Epithelial cell of proximal tubule (primary cell): ENCODE results near the gene ARSI. TPM values are rescaled to one million over a fixed set of nuclear protein-coding genes. Genes with fewer than 3 reads are reported as not detected.

Experiments
- DNase-seq: peaks from one replicate; pipeline ENCODE4 v3.0.0-alpha.2; 2011; ENCODE audit warnings: low read depth
- H3K4me3 ChIP-seq: 2 replicates; pipeline ENCODE4 v1.5.1; 2011; ENCODE audit warnings: low read depth, mild to moderate bottlenecking, low read length
- total RNA-seq: library from RNA; depleted of rRNA; stranded (reverse); fragments of >200 nt; gene quantifications from 2 replicates; pipeline ENCODE4 v1.2.3, GENCODE V29; 2015
- TF ChIP-seq, protein P1 (sequence below): conservative IDR thresholded peaks from 2 replicates; pipeline ENCODE4 v1.5.1; 2012; ENCODE audit warnings: low read depth, mild to moderate bottlenecking, low read length

The ARSI gene
- total RNA-seq, 1 donor from 2014 or later: 5.7 TPM

DNA sequence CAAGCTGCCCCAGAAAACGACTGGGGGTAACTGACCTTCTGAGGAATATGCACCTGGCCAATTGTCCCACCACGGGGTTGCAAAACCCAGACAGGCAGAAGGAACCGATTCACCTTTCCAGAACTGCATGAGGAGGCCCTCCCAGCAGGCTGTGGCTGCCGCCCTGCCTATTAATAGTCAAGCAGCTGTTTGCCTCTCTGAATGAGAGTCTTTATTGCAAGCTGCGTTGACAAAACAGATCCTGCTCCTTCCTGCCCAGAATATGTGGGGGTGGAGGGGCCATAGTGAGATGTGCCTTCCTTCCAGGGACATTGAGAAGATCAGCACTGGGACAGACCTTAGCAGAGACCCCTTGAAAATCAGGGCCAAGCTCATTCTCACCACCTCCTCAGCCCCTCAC lies 36.5 kb upstream of the ARSI start:
- DNase-seq: no peak
- no peak overlapping the region for H3K4me3 ChIP-seq
- TF ChIP-seq, protein P1, sequence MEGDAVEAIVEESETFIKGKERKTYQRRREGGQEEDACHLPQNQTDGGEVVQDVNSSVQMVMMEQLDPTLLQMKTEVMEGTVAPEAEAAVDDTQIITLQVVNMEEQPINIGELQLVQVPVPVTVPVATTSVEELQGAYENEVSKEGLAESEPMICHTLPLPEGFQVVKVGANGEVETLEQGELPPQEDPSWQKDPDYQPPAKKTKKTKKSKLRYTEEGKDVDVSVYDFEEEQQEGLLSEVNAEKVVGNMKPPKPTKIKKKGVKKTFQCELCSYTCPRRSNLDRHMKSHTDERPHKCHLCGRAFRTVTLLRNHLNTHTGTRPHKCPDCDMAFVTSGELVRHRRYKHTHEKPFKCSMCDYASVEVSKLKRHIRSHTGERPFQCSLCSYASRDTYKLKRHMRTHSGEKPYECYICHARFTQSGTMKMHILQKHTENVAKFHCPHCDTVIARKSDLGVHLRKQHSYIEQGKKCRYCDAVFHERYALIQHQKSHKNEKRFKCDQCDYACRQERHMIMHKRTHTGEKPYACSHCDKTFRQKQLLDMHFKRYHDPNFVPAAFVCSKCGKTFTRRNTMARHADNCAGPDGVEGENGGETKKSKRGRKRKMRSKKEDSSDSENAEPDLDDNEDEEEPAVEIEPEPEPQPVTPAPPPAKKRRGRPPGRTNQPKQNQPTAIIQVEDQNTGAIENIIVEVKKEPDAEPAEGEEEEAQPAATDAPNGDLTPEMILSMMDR: no peak

- no peak for DNase-seq
- TF ChIP-seq, protein P1: no peak
- no peak overlapping the region for H3K4me3 ChIP-seq
Measured at GRCh38 chr5:150338546-150338945, 35.8 kb upstream of the ARSI start.

DNA sequence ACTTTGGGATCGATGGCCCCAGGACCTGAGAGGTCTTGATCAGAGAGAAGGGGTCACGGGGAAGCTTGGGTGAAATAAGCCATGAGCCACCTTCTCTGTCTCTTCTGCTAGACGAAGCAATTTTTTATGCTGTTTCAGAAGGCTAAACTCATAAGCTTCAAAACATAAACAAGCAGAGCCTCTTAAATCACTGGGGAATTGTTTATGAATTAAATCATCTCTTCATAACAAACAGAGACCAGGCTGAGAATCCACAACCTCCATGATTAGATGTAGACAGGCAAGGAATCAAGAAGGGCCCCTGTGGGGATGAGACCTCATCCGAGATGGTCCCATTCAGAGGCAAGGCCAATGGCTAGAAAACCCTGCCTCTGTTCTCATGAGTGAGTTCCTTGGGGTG lies 33.1 kb upstream of the ARSI start:
- DNase-seq: no peak
- TF ChIP-seq, protein P1: no peak
- no peak overlapping the region for H3K4me3 ChIP-seq

DNA sequence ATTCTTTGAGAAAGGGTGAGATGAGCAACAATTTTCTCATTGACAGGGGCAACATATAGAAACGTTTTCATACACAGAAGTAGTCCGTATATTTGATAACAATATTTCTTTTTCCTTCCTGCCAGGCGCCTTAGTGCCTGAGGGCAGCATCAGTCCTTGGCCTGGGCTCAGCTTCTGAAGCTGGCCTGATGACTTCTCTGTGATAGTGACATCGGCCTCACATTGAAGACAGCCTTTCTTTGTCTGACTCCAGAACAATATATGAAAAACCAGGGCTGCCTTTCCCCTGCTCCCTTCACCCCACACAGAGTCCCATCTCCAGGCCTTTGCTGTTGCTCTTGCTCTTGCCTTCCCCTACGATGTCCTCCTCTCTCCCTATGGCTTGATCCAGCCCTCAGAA lies 30.7 kb upstream of the ARSI start:
- DNase-seq: no peak
- TF ChIP-seq, protein P1: no peak

DNA sequence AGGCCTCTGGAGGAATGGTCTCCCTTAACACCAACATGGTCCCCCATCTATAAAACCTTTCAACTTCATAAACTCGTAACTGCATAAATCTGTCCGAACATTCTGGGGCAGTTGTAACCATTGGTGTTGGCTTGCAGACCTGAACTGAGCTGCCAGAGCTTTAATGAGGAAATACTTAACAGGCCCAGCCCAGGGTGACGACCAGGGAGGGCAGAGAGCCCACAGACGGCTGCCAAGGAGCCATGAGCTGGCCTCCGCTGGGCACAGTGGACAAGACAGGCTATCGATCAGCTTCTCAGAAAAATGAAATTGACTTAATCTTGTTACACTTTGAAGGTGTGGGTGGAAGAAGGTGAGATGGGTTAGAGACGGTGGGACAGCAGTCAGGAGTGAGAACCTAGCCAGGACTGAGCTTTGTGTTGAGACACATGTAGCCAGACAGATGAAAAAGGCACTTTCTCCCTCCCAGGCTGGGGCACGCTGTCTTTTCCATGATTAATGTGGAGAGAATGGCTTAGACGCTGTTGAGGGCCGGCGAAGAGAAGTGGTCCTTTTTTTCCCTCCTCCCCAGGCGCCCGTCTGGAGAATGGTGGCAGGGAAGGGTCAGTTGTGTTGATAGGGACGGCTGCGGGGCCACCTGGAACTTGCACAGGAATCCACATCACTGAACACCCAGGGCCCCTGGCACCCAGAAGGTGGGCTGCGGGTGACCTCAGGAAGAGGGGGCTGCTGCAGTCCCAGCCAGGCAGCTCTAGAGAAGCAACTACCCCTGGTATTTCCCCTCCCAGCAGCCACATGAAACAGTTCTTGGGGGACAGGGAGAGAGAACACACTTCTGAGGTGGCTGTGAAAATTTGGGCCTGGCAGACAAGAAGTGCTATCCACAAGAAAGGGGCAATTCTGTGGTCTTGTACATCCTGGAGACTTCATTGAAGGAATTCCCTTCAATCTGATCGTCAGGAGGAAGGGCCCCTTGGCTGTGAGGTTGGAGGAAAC lies 27.5 kb upstream of the ARSI start:
- TF ChIP-seq, protein P1: no peak
- DNase-seq: no peak
- H3K4me3 ChIP-seq: no peak overlapping the region

More for the DNA sequence above, 30.7 kb upstream of the ARSI start:
- H3K4me3 ChIP-seq: no peak overlapping the region

DNA sequence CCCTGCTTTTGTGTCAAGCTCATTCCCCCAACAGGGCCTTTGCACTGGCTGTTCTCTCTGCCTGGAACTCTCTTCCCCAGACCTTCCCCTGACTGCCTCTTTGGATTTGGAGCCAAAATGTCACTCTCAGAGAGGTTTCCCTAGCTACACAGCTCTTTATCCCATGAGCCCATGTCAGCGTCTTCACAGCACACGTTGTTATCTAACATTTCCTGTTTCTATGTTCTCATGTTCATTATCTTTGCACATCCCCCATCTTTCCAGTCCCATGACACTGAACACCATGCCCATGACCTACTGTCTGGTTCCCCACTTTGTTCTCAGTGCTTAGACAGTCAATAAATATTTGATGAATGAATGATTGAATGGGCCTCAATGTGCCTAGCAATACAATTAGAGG lies 26.3 kb upstream of the ARSI start:
- TF ChIP-seq, protein P1: no peak
- no peak for DNase-seq
- no peak overlapping the region for H3K4me3 ChIP-seq

GRCh38 chr5:150328515-150328914 lies 25.8 kb upstream of the ARSI start:
- TF ChIP-seq, protein P1: no peak
- DNase-seq: no peak
- H3K4me3 ChIP-seq: no peak overlapping the region
